Activated CD4-positive, alpha-beta T cell treated with anti-CD3 and anti-CD28 coated beads, Interleukin-2, Interleukin-4, amounts not matched to agents 100 ng/mL and 50 ng/mL, durations not matched to agents 16 hours and 8 hours (primary cell): ENCODE data around the gene SLC24A4.

ENCODE experiments used
- DNase-seq: peaks from one replicate; pipeline ENCODE4 v3.0.0-alpha.2; 2020; ENCODE audit warnings: low spot score

SLC24A4 gene

GRCh38 chr14:92437309-92437708, 114.3 kb downstream of the SLC24A4 start:
- DNase-seq = no peak

- no peak for DNase-seq
Observed at GRCh38 chr14:92437729-92438285, 114.8 kb downstream of the SLC24A4 start.

GRCh38 chr14:92439537-92440344, 116.8 kb downstream of the SLC24A4 start:
- no peak for DNase-seq

GRCh38 chr14:92440345-92441003, 117.5 kb downstream of the SLC24A4 start:
- no peak for DNase-seq

GRCh38 chr14:92441751-92442504, 119.0 kb downstream of the SLC24A4 start:
- no peak for DNase-seq

GRCh38 chr14:92443167-92443566, 120.2 kb downstream of the SLC24A4 start:
- DNase-seq = no peak

GRCh38 chr14:92443741-92444140, 120.8 kb downstream of the SLC24A4 start:
- no peak for DNase-seq

GRCh38 chr14:92446771-92447170, 123.8 kb downstream of the SLC24A4 start:
- DNase-seq = no peak

- no peak for DNase-seq
Observed at GRCh38 chr14:92447416-92448197, 124.6 kb downstream of the SLC24A4 start.

- no peak for DNase-seq
Observed at GRCh38 chr14:92448786-92449185, 125.8 kb downstream of the SLC24A4 start.

GRCh38 chr14:92449404-92450181, 126.6 kb downstream of the SLC24A4 start:
- DNase-seq = no peak

- no peak for DNase-seq
Observed at GRCh38 chr14:92450351-92451070, 127.5 kb downstream of the SLC24A4 start.

- DNase-seq = no peak
Observed at GRCh38 chr14:92451245-92451644, 128.3 kb downstream of the SLC24A4 start.

- DNase-seq = no peak
Observed at GRCh38 chr14:92451755-92452154, 128.8 kb downstream of the SLC24A4 start.

GRCh38 chr14:92452471-92452870, 129.5 kb downstream of the SLC24A4 start:
- no peak for DNase-seq

- DNase-seq = no peak
Observed at GRCh38 chr14:92453691-92454090, 130.7 kb downstream of the SLC24A4 start.

- DNase-seq = no peak
Observed at GRCh38 chr14:92455231-92455630, 132.3 kb downstream of the SLC24A4 start.

GRCh38 chr14:92456215-92457015, 133.4 kb downstream of the SLC24A4 start:
- peak; percentile 27 for DNase-seq

GRCh38 chr14:92457016-92457565, 134.1 kb downstream of the SLC24A4 start:
- no peak for DNase-seq
